Heart left ventricle (tissue), 13 donors: ENCODE measurements around the gene SUCNR1.

ENCODE experiments used
- POLR2A ChIP-seq, 2 donors: fragments of 450-650 bp; IDR thresholded peaks; one replicate each; pipeline ENCODE4 v1.6.1; 2017; ENCODE audit warnings: antibody characterized with exemption in 2 of 2, mild to moderate bottlenecking in 2 of 2, moderate library complexity in 2 of 2
- TF ChIP-seq, protein P1 (sequence below), 12 donors: fragments of 200-600 bp; sonication (generic) in 4 of 12; IDR thresholded peaks; one replicate each; pipeline versions ENCODE4 v1.5.0 to v1.8.0; 2018 to 2022; ENCODE audit warnings: antibody characterized with exemption in 12 of 12, mild to moderate bottlenecking in 5 of 12
- donor health status: ischemic (EF 13 %, LVEDD 7.1; RV severe dilation, severe dysfunction).
- donor health status: DM: no; HTN: yes; CAD: no.
- donor health status: DM: no; HTN: no; CAD: no.
- donor health status: ischemic (EF 25% LVEDD 6.9; RV normal size, moderate dysfunction).
- donor health status: ischemic (EF 25% LVEDD 5.7; RV mildly dilated, moderate dysfunction).
- donor health status: ischemic (EF 35%, LVEDD 5.7; RV mildly dilated, moderate dysfunction).
- donor health status: nonischemic (EF 11% LVEDD 7.7; RV severe dilation, severe dysfunction).
- donor health status: DM: yes; HTN: yes; CAD: no.
- donor health status: PGD.
- donor health status: ischemic (EF 29% LVEDD 5.4; RV normal size, mild dysfunction).
- donor health status: nonischemic (EF 23%, LVEDD 6.1; RV moderate dilation, normal function).

DNA sequence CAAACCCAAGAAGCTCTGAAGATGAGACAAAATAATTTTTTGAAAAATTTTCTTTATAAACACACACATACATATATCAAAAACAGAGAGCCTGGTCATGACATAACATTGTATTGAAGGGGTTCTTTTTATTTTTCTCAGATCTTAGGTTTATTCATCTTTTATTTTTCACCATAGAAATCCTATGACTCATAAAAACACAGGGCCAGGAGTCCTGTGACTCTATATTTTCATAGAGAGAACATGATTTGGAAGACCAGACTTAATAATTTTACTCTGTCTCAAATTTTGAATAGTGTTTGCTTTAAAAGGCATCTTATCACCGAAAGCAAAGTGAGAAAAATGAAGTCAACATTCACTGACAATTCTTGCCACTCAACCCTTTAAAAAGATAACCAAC, 57.7 kb downstream of the SUCNR1 start:
- TF ChIP-seq, protein P1, sequence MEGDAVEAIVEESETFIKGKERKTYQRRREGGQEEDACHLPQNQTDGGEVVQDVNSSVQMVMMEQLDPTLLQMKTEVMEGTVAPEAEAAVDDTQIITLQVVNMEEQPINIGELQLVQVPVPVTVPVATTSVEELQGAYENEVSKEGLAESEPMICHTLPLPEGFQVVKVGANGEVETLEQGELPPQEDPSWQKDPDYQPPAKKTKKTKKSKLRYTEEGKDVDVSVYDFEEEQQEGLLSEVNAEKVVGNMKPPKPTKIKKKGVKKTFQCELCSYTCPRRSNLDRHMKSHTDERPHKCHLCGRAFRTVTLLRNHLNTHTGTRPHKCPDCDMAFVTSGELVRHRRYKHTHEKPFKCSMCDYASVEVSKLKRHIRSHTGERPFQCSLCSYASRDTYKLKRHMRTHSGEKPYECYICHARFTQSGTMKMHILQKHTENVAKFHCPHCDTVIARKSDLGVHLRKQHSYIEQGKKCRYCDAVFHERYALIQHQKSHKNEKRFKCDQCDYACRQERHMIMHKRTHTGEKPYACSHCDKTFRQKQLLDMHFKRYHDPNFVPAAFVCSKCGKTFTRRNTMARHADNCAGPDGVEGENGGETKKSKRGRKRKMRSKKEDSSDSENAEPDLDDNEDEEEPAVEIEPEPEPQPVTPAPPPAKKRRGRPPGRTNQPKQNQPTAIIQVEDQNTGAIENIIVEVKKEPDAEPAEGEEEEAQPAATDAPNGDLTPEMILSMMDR (IDR thresholded peaks at IDR 0.05) = no peak
- TF ChIP-seq POLR2A (IDR thresholded peaks at IDR 0.05) = no peak
